RWPE1 (cell line): ENCODE measurements around the gene INTS15.

Experiments
- CTCF ChIA-PET: fragments of 350-600 bp; sonication (Branson Sonifier 250); formaldehyde crosslinking; extraction: SDS; loops from one replicate; lab custom pipeline; 2021; lab: Yijun Ruan, JAX
- POLR2A ChIA-PET: fragments of 400-600 bp; formaldehyde crosslinking; extraction: SDS; loops from one replicate; lab custom pipeline; 2020; ENCODE audit warnings: antibody characterized with exemption; ENCODE audit not compliant: low non-redundant PET; lab: Yijun Ruan, JAX
- DNase-seq: peaks from one replicate; pipeline ENCODE4 v3.0.0; 2012; ENCODE audit warnings: low spot score
- H3K27ac ChIP-seq: fragments of 450-650 bp; 2 replicates; pipeline ENCODE4 v1.5.1; 2017
- CTCF ChIP-seq: fragments of 450-650 bp; conservative IDR thresholded peaks from 2 replicates; pipeline ENCODE4 v1.5.1; 2017; ENCODE audit warnings: low read depth, mild to moderate bottlenecking

Gene INTS15

GRCh38 chr7:6643915-6644625, 54.2 kb downstream of the INTS15 start:
- ChIA-PET POLR2A (no interaction called here), CTCF (no interaction called here)
- DNase-seq, result no peak
- no peak overlapping the region for H3K27ac ChIP-seq
- no peak for TF ChIP-seq CTCF

- ChIA-PET POLR2A (no interaction called here), CTCF (no interaction called here)
- TF ChIP-seq CTCF, result no peak
- no peak overlapping the region for H3K27ac ChIP-seq
- DNase-seq, result no peak
These were observed 54.9 kb downstream of the INTS15 start for GRCh38 chr7:6644728-6645127.

- no peak for DNase-seq
- ChIA-PET CTCF (no interaction called here), POLR2A (no interaction called here)
- TF ChIP-seq CTCF, result no peak
- peak overlapping the region; percentile 4; the same call in 1 of the 2 replicates for H3K27ac ChIP-seq
These were observed 56.6 kb downstream of the INTS15 start for GRCh38 chr7:6646465-6646864.

- POLR2A ChIA-PET, result no interaction called here
- CTCF ChIA-PET, result no interaction called here
- TF ChIP-seq CTCF, result no peak
These were observed 57.3 kb downstream of the INTS15 start for GRCh38 chr7:6647080-6647479.

GRCh38 chr7:6647541-6647940, 57.7 kb downstream of the INTS15 start:
- ChIA-PET CTCF (no interaction called here), POLR2A (no interaction called here)
- no peak overlapping the region for H3K27ac ChIP-seq
- DNase-seq, result no peak
- TF ChIP-seq CTCF, result no peak

More at GRCh38 chr7:6647080-6647479, 57.3 kb downstream of the INTS15 start:
- H3K27ac ChIP-seq, result no peak overlapping the region
- no peak for DNase-seq

GRCh38 chr7:6648066-6648814, 58.4 kb downstream of the INTS15 start:
- CTCF ChIA-PET, result no interaction called here
- POLR2A ChIA-PET, result no interaction called here
- TF ChIP-seq CTCF, result no peak
- no peak for DNase-seq
- H3K27ac ChIP-seq, result no peak overlapping the region
